CD14-positive monocyte (primary cell): ENCODE results near the gene RXYLT1. TPM values are rescaled to one million over a fixed set of nuclear protein-coding genes. Genes with fewer than 3 reads are reported as not detected.

Experiments used
- DNase-seq, 3 donors: peaks; one replicate each; pipeline ENCODE4 v3.0.0-alpha.2; 2011 to 2022
- H2AFZ ChIP-seq: 2 replicates; pipeline ENCODE4 v1.6.0; 2012; ENCODE audit warnings: mild to moderate bottlenecking, low read depth, low read length, inconsistent platforms; ENCODE audit not compliant: insufficient read depth, poor library complexity, severe bottlenecking
- H3K27ac ChIP-seq, 2 donors: 1 replicate in 1 of 2; 2 replicates in 1 of 2; pipeline ENCODE4 v1.5.1; 2012 to 2013; ENCODE audit warnings: low read length in 2 of 2, control low read depth in 1 of 2, inconsistent platforms in 1 of 2, low read depth in 1 of 2, mild to moderate bottlenecking in 1 of 2
- H3K27me3 ChIP-seq, 2 donors: one replicate each; pipeline versions ENCODE4 v1.6.0 to v1.6.1; 2011 to 2013; ENCODE audit warnings: low read length in 2 of 2; ENCODE audit not compliant: control insufficient read depth in 2 of 2, insufficient read depth in 2 of 2
- H3K36me3 ChIP-seq, 2 donors: replicated peaks in 1 of 2; 1 replicate in 1 of 2; 2 replicates in 1 of 2; pipeline versions ENCODE4 v1.5.1 to v1.6.1; 2012 to 2013; ENCODE audit warnings: low read length in 2 of 2, control low read depth in 1 of 2, inconsistent platforms in 1 of 2, mild to moderate bottlenecking in 1 of 2; ENCODE audit not compliant: insufficient read depth in 2 of 2, control insufficient read depth in 1 of 2
- H3K4me1 ChIP-seq, 2 donors: 1 replicate in 1 of 2; 2 replicates in 1 of 2; pipeline versions ENCODE4 v1.5.1 to v1.6.1; 2012 to 2013; ENCODE audit warnings: low read length in 2 of 2, control low read depth in 1 of 2, inconsistent platforms in 1 of 2, mild to moderate bottlenecking in 1 of 2, moderate library complexity in 1 of 2; ENCODE audit not compliant: insufficient read depth in 2 of 2, control insufficient read depth in 1 of 2
- H3K4me2 ChIP-seq: replicated peaks from 2 replicates; pipeline ENCODE3; 2012; ENCODE audit warnings: low read length, moderate library complexity, mild to moderate bottlenecking; ENCODE audit not compliant: poor library complexity, severe bottlenecking; ENCODE audit errors: extremely low read depth
- H3K4me3 ChIP-seq, 3 experiments: fragments of 200-600 bp in 1 of 3; sonication (generic) in 1 of 3; replicated peaks in 1 of 3; 1 replicate in 2 of 3; 2 replicates in 1 of 3; pipeline ENCODE4 v1.5.1; 2011 to 2013; ENCODE audit warnings: low read length in 3 of 3, mild to moderate bottlenecking in 3 of 3, control low read depth in 2 of 3, low read depth in 2 of 3, inconsistent platforms in 1 of 3, moderate library complexity in 1 of 3
- H3K79me2 ChIP-seq: 2 replicates; pipeline ENCODE4 v1.6.0; 2012; ENCODE audit warnings: mild to moderate bottlenecking, control low read depth, inconsistent platforms, low read length, moderate library complexity; ENCODE audit not compliant: insufficient read depth
- H3K9ac ChIP-seq: 2 replicates; pipeline ENCODE4 v1.6.0; 2017; ENCODE audit warnings: low read length, mild to moderate bottlenecking; ENCODE audit not compliant: insufficient read depth, poor library complexity, severe bottlenecking
- H3K9me3 ChIP-seq, 2 donors: replicated peaks in 1 of 2; 1 replicate in 1 of 2; 2 replicates in 1 of 2; pipeline versions ENCODE4 v1.5.1 to v1.6.1; 2012 to 2013; ENCODE audit warnings: low read length in 2 of 2, control low read depth in 1 of 2; ENCODE audit not compliant: control insufficient read depth in 1 of 2, insufficient read depth in 1 of 2
- H4K20me1 ChIP-seq: 2 replicates; pipeline ENCODE4 v1.6.0; 2012; ENCODE audit warnings: mild to moderate bottlenecking, low read length, control low read depth, moderate library complexity; ENCODE audit not compliant: insufficient read depth
- H3K27ac Mint-ChIP-seq, 7 donors: one replicate each; pipeline ENCODE4 v1.8.0; 2020; ENCODE audit warnings: mild to moderate bottlenecking in 7 of 7, mixed read lengths in 7 of 7, moderate library complexity in 6 of 7, inconsistent platforms in 2 of 7
- H3K27me3 Mint-ChIP-seq, 3 donors: one replicate each; pipeline ENCODE4 v1.8.0; 2021 to 2022; ENCODE audit warnings: low read depth in 3 of 3, mild to moderate bottlenecking in 3 of 3, mixed read lengths in 3 of 3, moderate library complexity in 3 of 3, inconsistent platforms in 1 of 3
- H3K36me3 Mint-ChIP-seq, 2 donors: one replicate each; pipeline ENCODE4 v1.8.0; 2020; ENCODE audit warnings: mixed read lengths in 2 of 2, inconsistent platforms in 1 of 2, mild to moderate bottlenecking in 1 of 2
- H3K4me1 Mint-ChIP-seq: one replicate; pipeline ENCODE4 v1.8.0; 2020; ENCODE audit warnings: mild to moderate bottlenecking, mixed read lengths
- H3K4me3 Mint-ChIP-seq, 2 donors: one replicate each; pipeline ENCODE4 v1.8.0; 2020; ENCODE audit warnings: mild to moderate bottlenecking in 2 of 2, mixed read lengths in 2 of 2, moderate library complexity in 1 of 2
- H3K9me3 Mint-ChIP-seq, 7 donors: one replicate each; pipeline ENCODE4 v1.8.0; 2020 to 2022; ENCODE audit warnings: mixed read lengths in 7 of 7, mild to moderate bottlenecking in 6 of 7, moderate library complexity in 6 of 7, inconsistent platforms in 2 of 7
- WGBS: methylation state at CpG from one replicate; pipeline ENCODE4 v1.1.5; 2013; ENCODE audit warnings: missing lambda C conversion rate; ENCODE audit not compliant: insufficient coverage; 5-methylcytosine and 5-hydroxymethylcytosine counted together
- intact Hi-C, 2 donors: fragments of 100-400 bp; cut with micrococcal nuclease; formaldehyde crosslinking; loops; one replicate each; pipeline versions ENCODE4 v1.15.0 to v1.15.1; 2023
- polyA plus RNA-seq, 3 donors: library from polyadenylated mRNA; depleted of rRNA in 1 of 3; unstranded in 2 of 3; stranded (reverse) in 1 of 3; fragments of 300-500 nt in 2 of 3; fragments of >200 nt in 1 of 3; fragmentation: Illumina TruSeq in 2 of 3; gene quantifications; 1 replicate in 2 of 3; 2 replicates in 1 of 3; pipeline ENCODE4 v1.2.3, GENCODE V29; 2012 to 2021
- TF ChIP-seq, protein P1 (sequence below): fragments of 200-600 bp; IDR thresholded peaks from one replicate; pipeline ENCODE4 v1.8.0; 2022; ENCODE audit warnings: antibody characterized with exemption, mild to moderate bottlenecking

Gene RXYLT1
- polyA plus RNA-seq, 3 donors = 4.3 to 6.5 (median 6.5) TPM

GRCh38 chr12:63838411-63838810 is 58.7 kb downstream of the RXYLT1 start:
- WGBS = 92% methylated on average over 8 of the region's 9 CpGs
- Histone ChIP-seq H3K4me3 (no peak overlapping the region), H3K4me1 (peaks cover 4% of the 10 kb centered on the region in 2 donors), H4K20me1 (no peaks in the 10 kb centered on the region), H3K27ac (no peak overlapping the region), H3K4me2 (no peak overlapping the region), H3K36me3 (no peaks in the 10 kb centered on the region), H2AFZ (no peak overlapping the region), H3K27me3 (peaks cover 2 to 6% of the 10 kb centered on the region in 2 donors), H3K9me3 (no peaks in the 10 kb centered on the region), H3K9ac (no peak overlapping the region), H3K79me2 (no peaks in the 10 kb centered on the region)
- H3K4me3 Mint-ChIP-seq = no peak overlapping the region
- TF ChIP-seq, protein P1, sequence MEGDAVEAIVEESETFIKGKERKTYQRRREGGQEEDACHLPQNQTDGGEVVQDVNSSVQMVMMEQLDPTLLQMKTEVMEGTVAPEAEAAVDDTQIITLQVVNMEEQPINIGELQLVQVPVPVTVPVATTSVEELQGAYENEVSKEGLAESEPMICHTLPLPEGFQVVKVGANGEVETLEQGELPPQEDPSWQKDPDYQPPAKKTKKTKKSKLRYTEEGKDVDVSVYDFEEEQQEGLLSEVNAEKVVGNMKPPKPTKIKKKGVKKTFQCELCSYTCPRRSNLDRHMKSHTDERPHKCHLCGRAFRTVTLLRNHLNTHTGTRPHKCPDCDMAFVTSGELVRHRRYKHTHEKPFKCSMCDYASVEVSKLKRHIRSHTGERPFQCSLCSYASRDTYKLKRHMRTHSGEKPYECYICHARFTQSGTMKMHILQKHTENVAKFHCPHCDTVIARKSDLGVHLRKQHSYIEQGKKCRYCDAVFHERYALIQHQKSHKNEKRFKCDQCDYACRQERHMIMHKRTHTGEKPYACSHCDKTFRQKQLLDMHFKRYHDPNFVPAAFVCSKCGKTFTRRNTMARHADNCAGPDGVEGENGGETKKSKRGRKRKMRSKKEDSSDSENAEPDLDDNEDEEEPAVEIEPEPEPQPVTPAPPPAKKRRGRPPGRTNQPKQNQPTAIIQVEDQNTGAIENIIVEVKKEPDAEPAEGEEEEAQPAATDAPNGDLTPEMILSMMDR = no peak
- peaks cover 4% of the 10 kb centered on the region for H3K4me1 Mint-ChIP-seq
- no peak overlapping the region for H3K27ac Mint-ChIP-seq
- DNase-seq = no peak
- no peaks in the 10 kb centered on the region for H3K36me3 Mint-ChIP-seq
- H3K27me3 Mint-ChIP-seq = peaks cover 15 to 17% (median 15%) of the 10 kb centered on the region in 3 donors
- no peaks in the 10 kb centered on the region for H3K9me3 Mint-ChIP-seq
- intact Hi-C loops = loop anchor here in 1 of 2 donors (2.0 kb wide), 1 partner anchor 418 kb away; no protein-coding TSS in a partner anchor

DNA sequence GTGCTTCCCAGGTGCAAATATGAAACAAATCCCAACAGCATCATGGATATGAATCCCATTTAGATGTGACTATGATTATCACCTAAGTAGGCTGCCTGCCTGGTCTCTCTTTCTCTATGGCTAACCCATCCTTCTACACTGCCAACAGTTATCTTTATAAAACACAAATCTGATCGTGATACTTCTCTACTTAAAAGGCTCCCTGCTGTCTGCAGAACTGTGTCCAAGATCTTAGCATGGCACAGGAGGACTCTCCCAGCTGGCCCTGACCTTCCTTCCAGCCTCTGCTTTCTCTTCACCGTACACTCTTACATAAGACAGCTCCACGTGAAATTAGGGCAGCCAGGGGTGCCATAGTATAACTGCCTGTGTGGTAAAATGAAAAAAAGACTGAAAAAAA is 61.3 kb downstream of the RXYLT1 start:
- H3K4me3 ChIP-seq = no peak overlapping the region
- H3K27ac ChIP-seq = no peak overlapping the region
- Mint-ChIP-seq H3K4me3 (no peak overlapping the region), H3K36me3 (no peaks in the 10 kb centered on the region), H3K27ac (peak overlapping the region in 1 of 7 donors; percentile 22), H3K27me3 (peaks cover 25 to 28% (median 25%) of the 10 kb centered on the region in 3 donors), H3K4me1 (peaks cover 15% of the 10 kb centered on the region), H3K9me3 (peaks cover 0 to 2% (median 0%) of the 10 kb centered on the region in 7 donors)
- TF ChIP-seq, protein P1 = no peak
- peaks cover 8 to 15% of the 10 kb centered on the region in 2 donors for H3K27me3 ChIP-seq
- H2AFZ ChIP-seq = no peak overlapping the region
- 80% methylated on average over 1 of the region's 3 CpGs for WGBS
- H3K4me1 ChIP-seq = peaks cover 11 to 17% of the 10 kb centered on the region in 2 donors
- H3K9ac ChIP-seq = no peak overlapping the region
- H3K79me2 ChIP-seq = no peaks in the 10 kb centered on the region
- intact Hi-C loops = loop anchor here (2.0 to 10.0 kb wide), 4 partner anchors 74 to 564 kb away; partner anchors contain the start of gene XPOT (in 1 of the 2)
- H4K20me1 ChIP-seq = no peaks in the 10 kb centered on the region
- H3K36me3 ChIP-seq = no peaks in the 10 kb centered on the region
- DNase-seq = no peak
- H3K4me2 ChIP-seq = no peak overlapping the region
- H3K9me3 ChIP-seq = no peaks in the 10 kb centered on the region
